GM12864 (cell line): ENCODE measurements around the gene RASSF10.
"Not testable (repeated sequence)": the region's sequence is repeated elsewhere in the genome, so short reads cannot be mapped to it uniquely, and the experiment has no call there.

Experiments
- DNase-seq: peaks from one replicate; pipeline ENCODE4 v3.0.0-alpha.2; 2011; ENCODE audit warnings: low read depth
- H3K4me3 ChIP-seq: 2 replicates; pipeline ENCODE4 v1.5.1; 2011; ENCODE audit warnings: mild to moderate bottlenecking, low read depth, low read length, control low read depth
- CTCF ChIP-seq: IDR thresholded peaks from 2 replicates; pipeline ENCODE4 v1.5.1; 2011; ENCODE audit warnings: low read depth, mild to moderate bottlenecking, moderate library complexity, low read length, control low read depth, inconsistent platforms; ENCODE audit errors: missing control alignments

Gene RASSF10

GRCh38 chr11:13039126-13039525, 30.0 kb downstream of the RASSF10 start:
- H3K4me3 ChIP-seq = no peak overlapping the region
- TF ChIP-seq CTCF = no peak
- DNase-seq = no peak

- H3K4me3 ChIP-seq = no peak overlapping the region
- no peak for DNase-seq
- TF ChIP-seq CTCF = no peak
These were observed 31.9 kb downstream of the RASSF10 start for GRCh38 chr11:13040969-13041561.

GRCh38 chr11:13042873-13043342, 33.8 kb downstream of the RASSF10 start:
- TF ChIP-seq CTCF = no peak
- no peak overlapping the region for H3K4me3 ChIP-seq
- no peak for DNase-seq

GRCh38 chr11:13043912-13044628, 35.0 kb downstream of the RASSF10 start:
- DNase-seq = no peak
- no peak overlapping the region for H3K4me3 ChIP-seq
- no peak for TF ChIP-seq CTCF

GRCh38 chr11:13045089-13045488, 36.0 kb downstream of the RASSF10 start:
- not testable (repeated sequence) for H3K4me3 ChIP-seq, DNase-seq

GRCh38 chr11:13045734-13046133, 36.6 kb downstream of the RASSF10 start:
- DNase-seq = no peak
- TF ChIP-seq CTCF = no peak

GRCh38 chr11:13046637-13047570, 37.8 kb downstream of the RASSF10 start:
- TF ChIP-seq CTCF = no peak
- H3K4me3 ChIP-seq = no peak overlapping the region
- DNase-seq = no peak

More at GRCh38 chr11:13045734-13046133, 36.6 kb downstream of the RASSF10 start:
- no peak overlapping the region for H3K4me3 ChIP-seq
